ENCODE measurements around the gene CCDC171.
"Not testable (repeated sequence)": the region's sequence is repeated elsewhere in the genome, so short reads cannot be mapped to it uniquely, and the experiment has no call there.

Gene CCDC171

GRCh38 chr9:15769547-15769946, 216.7 kb downstream of the CCDC171 start:
- no peak for DNase-seq

GRCh38 chr9:15778861-15779260, 226.0 kb downstream of the CCDC171 start:
- DNase-seq, result no peak

GRCh38 chr9:15782106-15782505, 229.3 kb downstream of the CCDC171 start:
- DNase-seq, result no peak

- no peak for DNase-seq
Measured at GRCh38 chr9:15785584-15785983, 232.7 kb downstream of the CCDC171 start.

GRCh38 chr9:15786616-15787015, 233.8 kb downstream of the CCDC171 start:
- DNase-seq, result no peak

GRCh38 chr9:15810219-15810899, 257.5 kb downstream of the CCDC171 start:
- not testable (repeated sequence) for DNase-seq

- no peak for DNase-seq
Measured at GRCh38 chr9:15813076-15813475, 260.2 kb downstream of the CCDC171 start.

GRCh38 chr9:15824310-15824709, 271.5 kb downstream of the CCDC171 start:
- DNase-seq, result no peak

- no peak for DNase-seq
Measured at GRCh38 chr9:15831384-15831783, 278.5 kb downstream of the CCDC171 start.

GRCh38 chr9:15834541-15834940, 281.7 kb downstream of the CCDC171 start:
- DNase-seq, result no peak

- peak; percentile 25 for DNase-seq
Measured at GRCh38 chr9:15837079-15837679, 284.3 kb downstream of the CCDC171 start.

- DNase-seq, result no peak
Measured at GRCh38 chr9:15842051-15842450, 289.2 kb downstream of the CCDC171 start.

- DNase-seq, result no peak
Measured at GRCh38 chr9:15843316-15843715, 290.5 kb downstream of the CCDC171 start.

- DNase-seq, result no peak
Measured at GRCh38 chr9:15843931-15844330, 291.1 kb downstream of the CCDC171 start.

GRCh38 chr9:15846611-15847010, 293.8 kb downstream of the CCDC171 start:
- no peak for DNase-seq

GRCh38 chr9:15849871-15850270, 297.0 kb downstream of the CCDC171 start:
- no peak for DNase-seq

- DNase-seq, result no peak
Measured at GRCh38 chr9:15851766-15852165, 298.9 kb downstream of the CCDC171 start.

GRCh38 chr9:15856591-15856990, 303.7 kb downstream of the CCDC171 start:
- no peak for DNase-seq

GRCh38 chr9:15867334-15867733, 314.5 kb downstream of the CCDC171 start:
- DNase-seq, result no peak

- no peak for DNase-seq
Measured at GRCh38 chr9:15867988-15868387, 315.1 kb downstream of the CCDC171 start.

- DNase-seq, result peak; percentile 8
Measured at GRCh38 chr9:15873573-15874177, 320.8 kb downstream of the CCDC171 start.

GRCh38 chr9:15882328-15882727, 329.5 kb downstream of the CCDC171 start:
- no peak for DNase-seq

- DNase-seq, result no peak
Measured at GRCh38 chr9:15882883-15883282, 330.0 kb downstream of the CCDC171 start.

- DNase-seq, result no peak
Measured at GRCh38 chr9:15885464-15885863, 332.6 kb downstream of the CCDC171 start.
